ENCODE measurements around the gene PTCH1. TPM values are rescaled to one million over a fixed set of nuclear protein-coding genes. Genes with fewer than 3 reads are reported as not detected.

Gene PTCH1
- total and polyA plus RNA-seq, 8 donors = 19.7 to 104 (median 84.1) TPM

- H3K4me3 ChIP-seq = no peak overlapping the region
- H3K9me3 ChIP-seq = no peaks in the 10 kb centered on the region
- intact Hi-C loops (cut with DNase I) = no loop called here
- DNase-seq (no peak), ATAC-seq (no peak)
- TF ChIP-seq CTCF (IDR thresholded peaks at IDR 0.05) = no peak
- H3K27ac ChIP-seq = no peak overlapping the region
- H3K4me1 ChIP-seq = no peaks in the 10 kb centered on the region
- peaks cover 0 to 41% of the 10 kb centered on the region in 2 donors for H3K27me3 ChIP-seq
- H3K36me3 ChIP-seq = no peaks in the 10 kb centered on the region
Observed at GRCh38 chr9:95556521-95556920, 39.8 kb upstream of the PTCH1 start.

- no peaks in the 10 kb centered on the region for H3K36me3 ChIP-seq
- H3K27ac ChIP-seq = no peak overlapping the region
- TF ChIP-seq CTCF (IDR thresholded peaks at IDR 0.05) = no peak
- peak overlapping the region in 1 of 2 donors; percentile 19 for H3K4me3 ChIP-seq
- no peaks in the 10 kb centered on the region for H3K9me3 ChIP-seq
- H3K4me1 ChIP-seq = no peaks in the 10 kb centered on the region
- intact Hi-C loops (cut with DNase I) = no loop called here
- DNase-seq = peak in 2 of 4 donors; percentile 63 to 77
- ATAC-seq = peak; percentile 80
- peaks cover 0 to 41% of the 10 kb centered on the region in 2 donors for H3K27me3 ChIP-seq
Observed at GRCh38 chr9:95552814-95553546, 36.2 kb upstream of the PTCH1 start.

GRCh38 chr9:95552255-95552654, 35.5 kb upstream of the PTCH1 start:
- intact Hi-C loops (cut with DNase I) = no loop called here
- no peak overlapping the region for H3K27ac ChIP-seq
- no peaks in the 10 kb centered on the region for H3K36me3 ChIP-seq
- H3K4me1 ChIP-seq = no peaks in the 10 kb centered on the region
- TF ChIP-seq CTCF (IDR thresholded peaks at IDR 0.05) = no peak
- ATAC-seq = no peak
- no peak for DNase-seq
- peaks cover 0 to 41% of the 10 kb centered on the region in 2 donors for H3K27me3 ChIP-seq
- no peak overlapping the region for H3K4me3 ChIP-seq
- H3K9me3 ChIP-seq = no peaks in the 10 kb centered on the region

- no peak overlapping the region for H3K27ac ChIP-seq
- no peak for TF ChIP-seq CTCF (IDR thresholded peaks at IDR 0.05)
Observed at GRCh38 chr9:95551406-95551805, 34.6 kb upstream of the PTCH1 start.

GRCh38 chr9:95545831-95546567, 29.2 kb upstream of the PTCH1 start:
- H3K9me3 ChIP-seq = no peaks in the 10 kb centered on the region
- no peak for TF ChIP-seq CTCF (IDR thresholded peaks at IDR 0.05)
- intact Hi-C loops (cut with DNase I) = no loop called here
- H3K4me1 ChIP-seq = no peaks in the 10 kb centered on the region
- no peak overlapping the region for H3K27ac ChIP-seq
- no peak overlapping the region for H3K4me3 ChIP-seq
- H3K36me3 ChIP-seq = no peaks in the 10 kb centered on the region
- DNase-seq = peak in 2 of 4 donors; percentile 22 to 50
- no peaks in the 10 kb centered on the region for H3K27me3 ChIP-seq
- ATAC-seq = no peak

More at GRCh38 chr9:95551406-95551805, 34.6 kb upstream of the PTCH1 start:
- no peaks in the 10 kb centered on the region for H3K9me3 ChIP-seq
- no peaks in the 10 kb centered on the region for H3K36me3 ChIP-seq
- intact Hi-C loops (cut with DNase I) = no loop called here
- ATAC-seq (no peak), DNase-seq (no peak)
- H3K4me3 ChIP-seq = no peak overlapping the region
- peaks cover 0 to 41% of the 10 kb centered on the region in 2 donors for H3K27me3 ChIP-seq
- H3K4me1 ChIP-seq = no peaks in the 10 kb centered on the region
